Keratinocyte (primary cell): ENCODE data around the gene MEA1. TPM values are rescaled to one million over a fixed set of nuclear protein-coding genes. Genes with fewer than 3 reads are reported as not detected.

ENCODE experiments used
- DNase-seq: peaks from one replicate; pipeline ENCODE4 v3.0.0-alpha.2; 2011; ENCODE audit warnings: low read depth, missing footprints, low spot score
- FAIRE-seq: peaks from 2 replicates; lab custom pipeline; 2011; peaks lifted over from hg19 to GRCh38; lab: Jason Lieb, UNC
- H2AFZ ChIP-seq: 2 replicates; pipeline ENCODE4 v1.6.0; 2012; ENCODE audit warnings: low read length, control low read depth, inconsistent platforms; ENCODE audit not compliant: control insufficient read depth
- H3K27ac ChIP-seq: 2 replicates; pipeline ENCODE4 v1.5.1; 2011; ENCODE audit warnings: low read length; ENCODE audit not compliant: control insufficient read depth, insufficient read depth
- H3K27me3 ChIP-seq: 3 replicates; pipeline ENCODE4 v1.6.0; 2011; ENCODE audit warnings: low read length; ENCODE audit not compliant: control insufficient read depth, insufficient read depth; ENCODE audit errors: extremely low read depth
- H3K36me3 ChIP-seq, 2 experiments: 2 replicates in 1 of 2; 3 replicates in 1 of 2; pipeline ENCODE4 v1.5.1; 2011; ENCODE audit warnings: low read length in 2 of 2, mild to moderate bottlenecking in 1 of 2; ENCODE audit not compliant: control insufficient read depth in 2 of 2, insufficient read depth in 2 of 2; ENCODE audit errors: extremely low read depth in 1 of 2
- H3K4me1 ChIP-seq: 3 replicates; pipeline ENCODE4 v1.5.1; 2011; ENCODE audit warnings: low read length; ENCODE audit not compliant: control insufficient read depth, insufficient read depth; ENCODE audit errors: extremely low read depth
- H3K4me2 ChIP-seq: 3 replicates; pipeline ENCODE4 v1.6.0; 2011; ENCODE audit warnings: low read depth, low read length; ENCODE audit not compliant: control insufficient read depth, insufficient read depth; ENCODE audit errors: extremely low read depth
- H3K4me3 ChIP-seq, 3 experiments: fragments of 200-600 bp in 1 of 3; sonication (generic) in 1 of 3; 2 replicates in 2 of 3; 3 replicates in 1 of 3; pipeline ENCODE4 v1.5.1; 2011 to 2016; ENCODE audit warnings: low read length in 3 of 3, mild to moderate bottlenecking in 3 of 3, control low read depth in 2 of 3, inconsistent platforms in 1 of 3, low read depth in 1 of 3, mixed read lengths in 1 of 3, mixed run types in 1 of 3, moderate library complexity in 1 of 3; ENCODE audit not compliant: control insufficient read depth in 2 of 3, insufficient read depth in 2 of 3; ENCODE audit errors: extremely low read depth in 1 of 3
- H3K79me2 ChIP-seq: 2 replicates; pipeline ENCODE4 v1.6.0; 2012; ENCODE audit warnings: low read length; ENCODE audit not compliant: control insufficient read depth, insufficient read depth
- H3K9ac ChIP-seq: 3 replicates; pipeline ENCODE4 v1.6.0; 2011; ENCODE audit warnings: low read length; ENCODE audit not compliant: control insufficient read depth, insufficient read depth; ENCODE audit errors: extremely low read depth
- H3K9me1 ChIP-seq: 3 replicates; pipeline ENCODE4 v1.6.0; 2011; ENCODE audit warnings: low read length; ENCODE audit not compliant: control insufficient read depth, insufficient read depth; ENCODE audit errors: extremely low read depth
- H3K9me3 ChIP-seq: 2 replicates; pipeline ENCODE4 v1.5.1; 2012; ENCODE audit warnings: low read depth, low read length; ENCODE audit not compliant: control insufficient read depth
- H4K20me1 ChIP-seq: 3 replicates; pipeline ENCODE4 v1.6.0; 2011; ENCODE audit warnings: low read length; ENCODE audit not compliant: control insufficient read depth, insufficient read depth; ENCODE audit errors: extremely low read depth
- EZH2 ChIP-seq: IDR thresholded peaks from one replicate; pipeline ENCODE4 v1.6.1; 2012; ENCODE audit warnings: inconsistent platforms, mild to moderate bottlenecking, low read length, moderate library complexity
- dilution Hi-C: fragments of 300-500 bp; cut with MboI; formaldehyde crosslinking; loops from one replicate; pipeline ENCODE4 v1.7.0; 2020; ENCODE audit warnings: low sequenced_read_pairs; ENCODE audit not compliant: extremely low pct_ligation_motif_present
- polyA plus RNA-seq, 5 experiments: library from polyadenylated mRNA; depleted of rRNA in 3 of 5; stranded (reverse) in 3 of 5; stranded (forward) in 1 of 5; unstranded in 1 of 5; fragments of >200 nt; gene quantifications; 1 replicate in 1 of 5; 2 replicates in 3 of 5; 3 replicates in 1 of 5; pipeline versions ENCODE4 v1.2.1 to v1.2.3, GENCODE V29; 2011 to 2012; ENCODE audit warnings: missing spikeins in 2 of 5, low read depth in 1 of 5, low replicate concordance in 1 of 5
- TF ChIP-seq, protein P1 (sequence below), 3 experiments: IDR thresholded peaks in 1 of 3; conservative IDR thresholded peaks in 1 of 3; optimal IDR thresholded peaks in 1 of 3; 2 replicates in 2 of 3; 3 replicates in 1 of 3; pipeline versions ENCODE3 to v1.5.1; 2011; ENCODE audit warnings: low read length in 3 of 3, mild to moderate bottlenecking in 3 of 3, moderate library complexity in 2 of 3, control low read depth in 1 of 3, inconsistent platforms in 1 of 3; ENCODE audit not compliant: insufficient read depth in 2 of 3; ENCODE audit errors: extremely low read depth in 1 of 3

The MEA1 gene
- polyA plus RNA-seq, 1 donor (not counting 4 experiments of a cell fraction or from before 2014, with no cell fraction given): 76.1 TPM

DNA sequence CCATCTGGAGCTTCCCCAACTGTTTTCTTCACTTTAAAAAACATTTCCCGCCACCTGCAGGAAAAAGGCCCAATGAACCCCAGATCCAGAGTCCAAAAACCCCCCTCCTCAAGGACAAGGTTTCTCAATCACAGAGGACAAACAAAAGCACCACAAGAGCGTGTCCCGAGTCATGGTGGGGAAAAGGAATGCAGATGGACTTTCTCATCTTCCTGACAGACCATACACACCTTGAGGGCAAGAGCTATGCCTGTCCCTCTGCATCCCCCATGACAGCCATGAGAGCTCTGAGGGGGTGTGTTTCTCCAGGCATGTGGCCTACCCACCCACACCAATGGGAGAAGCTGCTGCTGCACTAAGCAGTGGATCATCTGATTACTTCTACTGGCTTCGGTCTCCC is 43.8 kb downstream of the MEA1 start:
- peaks cover 10% of the 10 kb centered on the region for H3K4me1 ChIP-seq
- H3K9me3 ChIP-seq: no peaks in the 10 kb centered on the region
- no peak overlapping the region for H3K9ac ChIP-seq
- peaks cover 13 to 16% of the 10 kb centered on the region in 2 experiments for H3K36me3 ChIP-seq
- DNase-seq (no peak), FAIRE-seq (no peak)
- no peaks in the 10 kb centered on the region for H3K27me3 ChIP-seq
- no peak overlapping the region for H3K27ac ChIP-seq
- TF ChIP-seq, protein P1, sequence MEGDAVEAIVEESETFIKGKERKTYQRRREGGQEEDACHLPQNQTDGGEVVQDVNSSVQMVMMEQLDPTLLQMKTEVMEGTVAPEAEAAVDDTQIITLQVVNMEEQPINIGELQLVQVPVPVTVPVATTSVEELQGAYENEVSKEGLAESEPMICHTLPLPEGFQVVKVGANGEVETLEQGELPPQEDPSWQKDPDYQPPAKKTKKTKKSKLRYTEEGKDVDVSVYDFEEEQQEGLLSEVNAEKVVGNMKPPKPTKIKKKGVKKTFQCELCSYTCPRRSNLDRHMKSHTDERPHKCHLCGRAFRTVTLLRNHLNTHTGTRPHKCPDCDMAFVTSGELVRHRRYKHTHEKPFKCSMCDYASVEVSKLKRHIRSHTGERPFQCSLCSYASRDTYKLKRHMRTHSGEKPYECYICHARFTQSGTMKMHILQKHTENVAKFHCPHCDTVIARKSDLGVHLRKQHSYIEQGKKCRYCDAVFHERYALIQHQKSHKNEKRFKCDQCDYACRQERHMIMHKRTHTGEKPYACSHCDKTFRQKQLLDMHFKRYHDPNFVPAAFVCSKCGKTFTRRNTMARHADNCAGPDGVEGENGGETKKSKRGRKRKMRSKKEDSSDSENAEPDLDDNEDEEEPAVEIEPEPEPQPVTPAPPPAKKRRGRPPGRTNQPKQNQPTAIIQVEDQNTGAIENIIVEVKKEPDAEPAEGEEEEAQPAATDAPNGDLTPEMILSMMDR (optimal IDR thresholded peaks at IDR 0.05 in 1 of 3, IDR thresholded peaks at IDR 0.05 in 1 of 3, conservative IDR thresholded peaks at IDR 0.05 in 1 of 3; ENCODE audit: extremely low read depth in 1 of 3, insufficient read depth in 2 of 3, low read length in 3 of 3): no peak
- no peak for TF ChIP-seq EZH2
- H3K4me2 ChIP-seq: no peak overlapping the region
- H3K4me3 ChIP-seq: no peak overlapping the region
- dilution Hi-C loops: no loop called here
- no peak overlapping the region for H2AFZ ChIP-seq
- no peaks in the 10 kb centered on the region for H4K20me1 ChIP-seq
- no peaks in the 10 kb centered on the region for H3K79me2 ChIP-seq
- peaks cover 3% of the 10 kb centered on the region for H3K9me1 ChIP-seq

DNA sequence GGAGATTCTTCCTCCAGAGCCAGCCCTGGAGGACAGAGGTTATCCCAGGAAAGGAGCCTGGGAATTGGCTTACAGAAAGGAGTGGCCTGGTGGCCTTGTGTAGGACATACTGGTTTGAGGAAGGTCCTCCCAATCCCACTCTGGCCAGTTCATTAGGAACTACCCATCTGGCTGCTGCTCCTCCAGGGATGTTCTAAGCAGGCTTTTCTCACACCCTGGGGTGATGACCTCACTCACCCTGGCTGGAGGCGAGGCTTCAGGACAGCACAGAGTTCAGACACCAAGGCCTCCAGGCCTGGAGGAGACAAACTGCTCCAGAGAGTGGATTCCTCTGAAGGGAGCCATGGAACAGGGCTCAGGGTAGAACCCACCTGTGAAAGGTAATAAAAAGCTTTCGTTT is 44.3 kb downstream of the MEA1 start:
- H3K4me2 ChIP-seq: no peak overlapping the region
- TF ChIP-seq, protein P1 (optimal IDR thresholded peaks at IDR 0.05 in 1 of 3, IDR thresholded peaks at IDR 0.05 in 1 of 3, conservative IDR thresholded peaks at IDR 0.05 in 1 of 3; ENCODE audit: extremely low read depth in 1 of 3, insufficient read depth in 2 of 3, low read length in 3 of 3): no peak
- TF ChIP-seq EZH2: no peak
- no peaks in the 10 kb centered on the region for H3K9me3 ChIP-seq
- FAIRE-seq: no peak
- no peaks in the 10 kb centered on the region for H3K27me3 ChIP-seq
- peaks cover 3% of the 10 kb centered on the region for H3K9me1 ChIP-seq
- H2AFZ ChIP-seq: no peak overlapping the region
- no peak for DNase-seq
- dilution Hi-C loops: no loop called here
- H3K27ac ChIP-seq: no peak overlapping the region
- peaks cover 13 to 18% of the 10 kb centered on the region in 2 experiments for H3K36me3 ChIP-seq
- peaks cover 6% of the 10 kb centered on the region for H3K4me1 ChIP-seq
- H3K79me2 ChIP-seq: no peaks in the 10 kb centered on the region
- no peak overlapping the region for H3K4me3 ChIP-seq
- H3K9ac ChIP-seq: no peak overlapping the region
- no peaks in the 10 kb centered on the region for H4K20me1 ChIP-seq
